HepG2 (cell line): ENCODE measurements around the gene POGLUT2. TPM values are rescaled to one million over a fixed set of nuclear protein-coding genes. Genes with fewer than 3 reads are reported as not detected.

Source experiments
- ATAC-seq: fragments of 200-7000 bp; cut with Tn5 transposase; 3 replicates; pipeline ENCODE4 v1.9.1; 2020; ENCODE audit warnings: mild to moderate bottlenecking, moderate library complexity
- BruUV-seq: library from RNA; stranded (reverse); fragments of 400-500 nt; replicated peaks from 2 replicates; lab custom pipeline; 2021; lab: Mats Ljungman, UMichigan
- CTCF ChIA-PET: fragments of 300-600 bp; formaldehyde crosslinking; extraction: SDS; loops from one replicate; lab custom pipeline; 2021; ENCODE audit warnings: low total read pairs, inconsistent platforms, low intra/inter-chr PET ratio; lab: Yijun Ruan, JAX
- POLR2A ChIA-PET: fragments of 350-600 bp; sonication (Branson Sonifier 250); formaldehyde crosslinking; loops from one replicate; lab custom pipeline; 2020; ENCODE audit warnings: antibody characterized with exemption, inconsistent platforms; lab: Yijun Ruan, JAX
- DNase-seq: peaks from one replicate; pipeline ENCODE4 v3.0.0-alpha.2; 2015; ENCODE audit warnings: low spot score
- FAIRE-seq: peaks from 3 replicates; lab custom pipeline; 2011; peaks lifted over from hg19 to GRCh38; lab: Jason Lieb, UNC
- H2AFZ ChIP-seq: one replicate; pipeline ENCODE4 v1.6.1; 2011; ENCODE audit warnings: low read length, inconsistent platforms
- H3K27ac ChIP-seq: fragments of 300-600 bp; 3 replicates; pipeline ENCODE4 v1.8.0; 2011; ENCODE audit warnings: mixed run types, mild to moderate bottlenecking, mixed read lengths, low read length, inconsistent platforms; ENCODE audit not compliant: insufficient read depth; ENCODE audit errors: extremely low read length
- H3K27me3 ChIP-seq, 2 experiments: fragments of 200-600 bp in 1 of 2; 2 replicates in 1 of 2; 3 replicates in 1 of 2; pipeline versions ENCODE4 v1.6.0 to v1.8.0; 2011; ENCODE audit warnings: low read length in 2 of 2, mild to moderate bottlenecking in 2 of 2, moderate library complexity in 2 of 2, inconsistent platforms in 1 of 2; ENCODE audit not compliant: insufficient read depth in 2 of 2, control insufficient read depth in 1 of 2
- H3K36me3 ChIP-seq, 2 experiments: fragments of 200-600 bp in 1 of 2; replicated peaks in 1 of 2; 2 replicates in 1 of 2; 3 replicates in 1 of 2; pipeline versions ENCODE4 v1.5.1 to v1.8.0; 2011; ENCODE audit warnings: low read length in 2 of 2, inconsistent platforms in 1 of 2; ENCODE audit not compliant: insufficient read depth in 2 of 2, control insufficient read depth in 1 of 2
- H3K4me1 ChIP-seq: 2 replicates; pipeline ENCODE4 v1.5.1; 2012; ENCODE audit warnings: low read length, inconsistent platforms; ENCODE audit not compliant: insufficient read depth
- H3K4me2 ChIP-seq: 2 replicates; pipeline ENCODE4 v1.6.0; 2011; ENCODE audit warnings: low read depth, low read length, inconsistent platforms
- H3K4me3 ChIP-seq, 3 experiments: fragments of 200-600 bp in 1 of 3; sonication (generic), shearing (Covaris generic) in 1 of 3; replicated peaks in 1 of 3; 2 replicates each; pipeline ENCODE4 v1.5.1; 2011 to 2016; ENCODE audit warnings: low read length in 3 of 3, inconsistent platforms in 2 of 3, low read depth in 2 of 3, mild to moderate bottlenecking in 2 of 3, control low read depth in 1 of 3, mixed read lengths in 1 of 3; ENCODE audit not compliant: insufficient read depth in 1 of 3
- H3K79me2 ChIP-seq: one replicate; pipeline ENCODE4 v1.6.1; 2011; ENCODE audit warnings: low read length, inconsistent platforms; ENCODE audit not compliant: insufficient read depth
- H3K9ac ChIP-seq: 2 replicates; pipeline ENCODE4 v1.6.0; 2011; ENCODE audit warnings: mild to moderate bottlenecking, low read depth, low read length, inconsistent platforms; ENCODE audit not compliant: insufficient read depth
- H3K9me3 ChIP-seq: 2 replicates; pipeline ENCODE4 v1.5.1; 2012; ENCODE audit warnings: mild to moderate bottlenecking, low read length
- H4K20me1 ChIP-seq: 2 replicates; pipeline ENCODE4 v1.6.0; 2011; ENCODE audit warnings: inconsistent platforms, mild to moderate bottlenecking, low read length, moderate library complexity; ENCODE audit not compliant: insufficient read depth
- ATF7 ChIP-seq, 2 experiments: fragments of 450-650 bp in 1 of 2; sonication (generic) in 1 of 2; formaldehyde crosslinking in 1 of 2; IDR thresholded peaks; 2 replicates each; pipeline versions ENCODE4 v1.4.0 to v1.6.1; 2016 to 2020; ENCODE audit warnings: antibody characterized with exemption in 1 of 2, mild to moderate bottlenecking in 1 of 2, missing genetic modification reagents in 1 of 2
- ELF3 ChIP-seq: IDR thresholded peaks from 2 replicates; pipeline ENCODE4 v1.6.1; 2016; ENCODE audit warnings: missing genetic modification reagents, missing compliant biosample characterization
- JUN ChIP-seq: sonication (generic); formaldehyde crosslinking; IDR thresholded peaks from 2 replicates; pipeline ENCODE4 v1.4.0; 2020; ENCODE audit warnings: mild to moderate bottlenecking, missing genetic modification reagents
- KLF12 ChIP-seq: sonication (generic); formaldehyde crosslinking; IDR thresholded peaks from 2 replicates; pipeline ENCODE4 v1.4.0; 2020; ENCODE audit warnings: missing genetic modification reagents, borderline replicate concordance
- MEF2D ChIP-seq: sonication (generic); formaldehyde crosslinking; IDR thresholded peaks from 2 replicates; pipeline ENCODE4 v1.5.1; 2020; ENCODE audit warnings: mild to moderate bottlenecking, missing genetic modification reagents
- NFIB ChIP-seq: sonication (generic); formaldehyde crosslinking; IDR thresholded peaks from 2 replicates; pipeline ENCODE4 v1.9.0; 2021; ENCODE audit warnings: missing genetic modification reagents, mild to moderate bottlenecking, borderline replicate concordance
- SNAI1 ChIP-seq: sonication (generic); formaldehyde crosslinking; IDR thresholded peaks from 2 replicates; pipeline ENCODE4 v1.5.0; 2020; ENCODE audit warnings: mild to moderate bottlenecking, missing genetic modification reagents, borderline replicate concordance
- WGBS: methylation state at CpG from one replicate; pipeline ENCODE4 v1.1.6; 2017; ENCODE audit warnings: low lambda C conversion rate; 5-methylcytosine and 5-hydroxymethylcytosine counted together
- in situ Hi-C: cut with HindIII; loops from 2 replicates; pipeline ENCODE4 v1.10.0; 2017; ENCODE audit warnings: low pct_unique_long_range_greater_than_20kb; ENCODE audit not compliant: extremely low pct_ligation_motif_present
- intact Hi-C: fragments of 100-400 bp; cut with micrococcal nuclease; formaldehyde crosslinking; loops from one replicate; pipeline ENCODE4 v1.10.0; 2022; ENCODE audit not compliant: unreplicated experiment
- polyA plus RNA-seq, 8 experiments: library from polyadenylated mRNA; depleted of rRNA in 3 of 8; stranded (reverse) in 7 of 8; unstranded in 1 of 8; fragments of >200 nt; fragmentation: Illumina TruSeq in 4 of 8; extraction: Trizol in 4 of 8; gene quantifications; 2 replicates each; pipeline versions ENCODE4 v1.2.1 to v1.2.3, GENCODE V29; 2011 to 2016; ENCODE audit warnings: low read depth in 4 of 8, missing spikeins in 1 of 8, mixed read lengths in 1 of 8; ENCODE audit not compliant: insufficient read depth in 1 of 8
- total RNA-seq, 5 experiments: library from RNA; depleted of rRNA; stranded (reverse); fragments of >200 nt; fragmentation: Illumina TruSeq; extraction: Trizol; gene quantifications; 2 replicates each; pipeline ENCODE4 v1.2.3, GENCODE V29; 2016; ENCODE audit warnings: low read depth in 1 of 5
- TF ChIP-seq, protein P1 (sequence below): sonication (generic); formaldehyde crosslinking; conservative IDR thresholded peaks from 2 replicates; pipeline ENCODE4 v1.4.0; 2020; ENCODE audit warnings: missing genetic modification reagents
- TF ChIP-seq, protein P2 (sequence below): sonication (generic); formaldehyde crosslinking; IDR thresholded peaks from 2 replicates; pipeline ENCODE4 v1.8.0; 2022; ENCODE audit warnings: mild to moderate bottlenecking, missing genetic modification reagents; ENCODE audit not compliant: insufficient replicate concordance
- TF ChIP-seq, protein P3 (sequence below): sonication (generic); formaldehyde crosslinking; IDR thresholded peaks from 2 replicates; pipeline ENCODE4 v1.5.1; 2020; ENCODE audit warnings: missing genetic modification reagents, mild to moderate bottlenecking, borderline replicate concordance
- TF ChIP-seq, protein P4 (sequence below): sonication (generic); formaldehyde crosslinking; IDR thresholded peaks from 2 replicates; pipeline ENCODE4 v1.4.0; 2020; ENCODE audit warnings: missing genetic modification reagents, borderline replicate concordance
- TF ChIP-seq, protein P5 (sequence below): sonication (generic); formaldehyde crosslinking; IDR thresholded peaks from 2 replicates; pipeline ENCODE4 v1.4.0; 2020; ENCODE audit warnings: mild to moderate bottlenecking, low read depth, missing genetic modification reagents
- TF ChIP-seq, protein P6 (sequence below): sonication (generic); formaldehyde crosslinking; IDR thresholded peaks from 2 replicates; pipeline ENCODE4 v1.5.0; 2020; ENCODE audit warnings: mild to moderate bottlenecking, missing genetic modification reagents, moderate library complexity

The POGLUT2 gene
- total and polyA plus RNA-seq, 2 of the 13 experiments (the other 11 are each of a cell fraction or from before 2014, with no cell fraction given): 18.0 to 26.1 TPM

DNA sequence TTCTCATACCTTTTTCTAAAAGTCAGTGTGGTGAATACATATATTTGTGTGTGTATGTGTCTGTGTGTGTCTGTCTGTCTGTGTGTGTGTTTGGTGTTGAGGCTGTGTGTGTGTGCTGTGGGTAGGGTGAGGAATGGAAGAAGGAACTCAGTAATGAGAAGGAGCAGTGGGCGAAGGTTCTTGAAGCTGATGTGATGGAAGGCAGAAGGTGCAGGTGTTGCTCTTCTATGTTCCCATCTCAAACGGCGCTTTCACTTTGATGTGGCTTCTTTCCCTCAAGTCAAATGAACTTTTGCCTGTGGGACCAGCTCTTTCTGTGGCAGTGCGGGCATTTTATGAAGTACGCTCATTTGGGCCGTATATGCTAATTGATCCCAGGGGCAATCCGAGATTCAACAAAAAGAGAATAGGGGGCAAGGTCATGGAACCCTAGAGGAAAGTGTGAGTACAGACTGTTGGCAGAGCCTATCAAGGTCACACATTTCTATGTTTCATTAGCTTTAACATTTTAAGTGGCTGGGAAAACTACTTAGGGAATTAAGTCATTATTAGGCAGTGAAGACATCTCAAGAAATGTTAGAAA is 15.3 kb upstream of the POGLUT2 start:
- in situ Hi-C loops (no loop called here), intact Hi-C loops (no loop called here)
- H3K4me1 ChIP-seq: peaks cover 24% of the 10 kb centered on the region
- H3K4me2 ChIP-seq: no peak overlapping the region
- no peaks in the 10 kb centered on the region for H3K27me3 ChIP-seq
- BruUV-seq: no TSS peak
- H3K36me3 ChIP-seq: peaks cover 1 to 14% of the 10 kb centered on the region in 2 experiments; a peak in 3 of 5 replicates
- ChIA-PET CTCF (no interaction called here), POLR2A (interaction anchor here (1.1 to 1.2 kb wide), 3 partner anchors 13 to 218 kb away, joined by 3 to 4 read pairs (median 3); partner anchors contain the start of gene TPP2)
- no peak for FAIRE-seq
- no peak overlapping the region for H3K9ac ChIP-seq
- DNase-seq: no peak
- ATAC-seq: no peak
- no peak overlapping the region for H2AFZ ChIP-seq
- H3K9me3 ChIP-seq: no peaks in the 10 kb centered on the region
- H3K4me3 ChIP-seq: no peak overlapping the region
- no peak overlapping the region for H3K27ac ChIP-seq
- 82% methylated on average over 7 of the region's 7 CpGs for WGBS
- 0 out of 2 replicates have a peak, but pooled peaks cover 5% of the 10 kb centered on the region for H4K20me1 ChIP-seq
- H3K79me2 ChIP-seq: peaks cover 21% of the 10 kb centered on the region
- no peak for TF ChIP-seq ATF7 (IDR thresholded peaks at IDR 0.05)
- no peak for TF ChIP-seq ATF7 (CRISPR knock-in tag; IDR thresholded peaks at IDR 0.05)
- TF ChIP-seq, protein P1, sequence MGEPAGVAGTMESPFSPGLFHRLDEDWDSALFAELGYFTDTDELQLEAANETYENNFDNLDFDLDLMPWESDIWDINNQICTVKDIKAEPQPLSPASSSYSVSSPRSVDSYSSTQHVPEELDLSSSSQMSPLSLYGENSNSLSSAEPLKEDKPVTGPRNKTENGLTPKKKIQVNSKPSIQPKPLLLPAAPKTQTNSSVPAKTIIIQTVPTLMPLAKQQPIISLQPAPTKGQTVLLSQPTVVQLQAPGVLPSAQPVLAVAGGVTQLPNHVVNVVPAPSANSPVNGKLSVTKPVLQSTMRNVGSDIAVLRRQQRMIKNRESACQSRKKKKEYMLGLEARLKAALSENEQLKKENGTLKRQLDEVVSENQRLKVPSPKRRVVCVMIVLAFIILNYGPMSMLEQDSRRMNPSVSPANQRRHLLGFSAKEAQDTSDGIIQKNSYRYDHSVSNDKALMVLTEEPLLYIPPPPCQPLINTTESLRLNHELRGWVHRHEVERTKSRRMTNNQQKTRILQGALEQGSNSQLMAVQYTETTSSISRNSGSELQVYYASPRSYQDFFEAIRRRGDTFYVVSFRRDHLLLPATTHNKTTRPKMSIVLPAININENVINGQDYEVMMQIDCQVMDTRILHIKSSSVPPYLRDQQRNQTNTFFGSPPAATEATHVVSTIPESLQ (CRISPR knock-in tag): no peak
- TF ChIP-seq NFIB (CRISPR knock-in tag): no peak
- TF ChIP-seq, protein P2, sequence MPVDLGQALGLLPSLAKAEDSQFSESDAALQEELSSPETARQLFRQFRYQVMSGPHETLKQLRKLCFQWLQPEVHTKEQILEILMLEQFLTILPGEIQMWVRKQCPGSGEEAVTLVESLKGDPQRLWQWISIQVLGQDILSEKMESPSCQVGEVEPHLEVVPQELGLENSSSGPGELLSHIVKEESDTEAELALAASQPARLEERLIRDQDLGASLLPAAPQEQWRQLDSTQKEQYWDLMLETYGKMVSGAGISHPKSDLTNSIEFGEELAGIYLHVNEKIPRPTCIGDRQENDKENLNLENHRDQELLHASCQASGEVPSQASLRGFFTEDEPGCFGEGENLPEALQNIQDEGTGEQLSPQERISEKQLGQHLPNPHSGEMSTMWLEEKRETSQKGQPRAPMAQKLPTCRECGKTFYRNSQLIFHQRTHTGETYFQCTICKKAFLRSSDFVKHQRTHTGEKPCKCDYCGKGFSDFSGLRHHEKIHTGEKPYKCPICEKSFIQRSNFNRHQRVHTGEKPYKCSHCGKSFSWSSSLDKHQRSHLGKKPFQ (CRISPR knock-in tag): no peak
- TF ChIP-seq, protein P3, sequence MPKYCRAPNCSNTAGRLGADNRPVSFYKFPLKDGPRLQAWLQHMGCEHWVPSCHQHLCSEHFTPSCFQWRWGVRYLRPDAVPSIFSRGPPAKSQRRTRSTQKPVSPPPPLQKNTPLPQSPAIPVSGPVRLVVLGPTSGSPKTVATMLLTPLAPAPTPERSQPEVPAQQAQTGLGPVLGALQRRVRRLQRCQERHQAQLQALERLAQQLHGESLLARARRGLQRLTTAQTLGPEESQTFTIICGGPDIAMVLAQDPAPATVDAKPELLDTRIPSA (CRISPR knock-in tag): no peak
- TF ChIP-seq ELF3 (CRISPR knock-in tag): no peak
- no peak for TF ChIP-seq SNAI1 (CRISPR knock-in tag)
- TF ChIP-seq, protein P4, sequence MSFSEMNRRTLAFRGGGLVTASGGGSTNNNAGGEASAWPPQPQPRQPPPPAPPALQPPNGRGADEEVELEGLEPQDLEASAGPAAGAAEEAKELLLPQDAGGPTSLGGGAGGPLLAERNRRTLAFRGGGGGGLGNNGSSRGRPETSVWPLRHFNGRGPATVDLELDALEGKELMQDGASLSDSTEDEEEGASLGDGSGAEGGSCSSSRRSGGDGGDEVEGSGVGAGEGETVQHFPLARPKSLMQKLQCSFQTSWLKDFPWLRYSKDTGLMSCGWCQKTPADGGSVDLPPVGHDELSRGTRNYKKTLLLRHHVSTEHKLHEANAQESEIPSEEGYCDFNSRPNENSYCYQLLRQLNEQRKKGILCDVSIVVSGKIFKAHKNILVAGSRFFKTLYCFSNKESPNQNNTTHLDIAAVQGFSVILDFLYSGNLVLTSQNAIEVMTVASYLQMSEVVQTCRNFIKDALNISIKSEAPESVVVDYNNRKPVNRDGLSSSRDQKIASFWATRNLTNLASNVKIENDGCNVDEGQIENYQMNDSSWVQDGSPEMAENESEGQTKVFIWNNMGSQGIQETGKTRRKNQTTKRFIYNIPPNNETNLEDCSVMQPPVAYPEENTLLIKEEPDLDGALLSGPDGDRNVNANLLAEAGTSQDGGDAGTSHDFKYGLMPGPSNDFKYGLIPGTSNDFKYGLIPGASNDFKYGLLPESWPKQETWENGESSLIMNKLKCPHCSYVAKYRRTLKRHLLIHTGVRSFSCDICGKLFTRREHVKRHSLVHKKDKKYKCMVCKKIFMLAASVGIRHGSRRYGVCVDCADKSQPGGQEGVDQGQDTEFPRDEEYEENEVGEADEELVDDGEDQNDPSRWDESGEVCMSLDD (CRISPR knock-in tag): no peak
- TF ChIP-seq KLF12 (CRISPR knock-in tag): no peak
- TF ChIP-seq JUN (CRISPR knock-in tag): no peak
- TF ChIP-seq, protein P5, sequence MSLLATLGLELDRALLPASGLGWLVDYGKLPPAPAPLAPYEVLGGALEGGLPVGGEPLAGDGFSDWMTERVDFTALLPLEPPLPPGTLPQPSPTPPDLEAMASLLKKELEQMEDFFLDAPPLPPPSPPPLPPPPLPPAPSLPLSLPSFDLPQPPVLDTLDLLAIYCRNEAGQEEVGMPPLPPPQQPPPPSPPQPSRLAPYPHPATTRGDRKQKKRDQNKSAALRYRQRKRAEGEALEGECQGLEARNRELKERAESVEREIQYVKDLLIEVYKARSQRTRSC (CRISPR knock-in tag): no peak
- TF ChIP-seq MEF2D (CRISPR knock-in tag): no peak
- TF ChIP-seq, protein P6, sequence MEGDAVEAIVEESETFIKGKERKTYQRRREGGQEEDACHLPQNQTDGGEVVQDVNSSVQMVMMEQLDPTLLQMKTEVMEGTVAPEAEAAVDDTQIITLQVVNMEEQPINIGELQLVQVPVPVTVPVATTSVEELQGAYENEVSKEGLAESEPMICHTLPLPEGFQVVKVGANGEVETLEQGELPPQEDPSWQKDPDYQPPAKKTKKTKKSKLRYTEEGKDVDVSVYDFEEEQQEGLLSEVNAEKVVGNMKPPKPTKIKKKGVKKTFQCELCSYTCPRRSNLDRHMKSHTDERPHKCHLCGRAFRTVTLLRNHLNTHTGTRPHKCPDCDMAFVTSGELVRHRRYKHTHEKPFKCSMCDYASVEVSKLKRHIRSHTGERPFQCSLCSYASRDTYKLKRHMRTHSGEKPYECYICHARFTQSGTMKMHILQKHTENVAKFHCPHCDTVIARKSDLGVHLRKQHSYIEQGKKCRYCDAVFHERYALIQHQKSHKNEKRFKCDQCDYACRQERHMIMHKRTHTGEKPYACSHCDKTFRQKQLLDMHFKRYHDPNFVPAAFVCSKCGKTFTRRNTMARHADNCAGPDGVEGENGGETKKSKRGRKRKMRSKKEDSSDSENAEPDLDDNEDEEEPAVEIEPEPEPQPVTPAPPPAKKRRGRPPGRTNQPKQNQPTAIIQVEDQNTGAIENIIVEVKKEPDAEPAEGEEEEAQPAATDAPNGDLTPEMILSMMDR (CRISPR knock-in tag): no peak
